Peyer's patch (tissue), 4 donors: ENCODE measurements around the gene CHIA.
"Not testable (repeated sequence)": the region's sequence is repeated elsewhere in the genome, so short reads cannot be mapped to it uniquely, and the experiment has no call there.

ENCODE experiments used
- CTCF ChIP-seq, 6 experiments: fragments of 450-650 bp in 4 of 6; fragments of 200-600 bp in 2 of 6; sonication (generic) in 1 of 6; IDR thresholded peaks; one replicate each; pipeline ENCODE4 v1.5.1; 2017 to 2019; ENCODE audit warnings: antibody characterized with exemption in 6 of 6, mild to moderate bottlenecking in 3 of 6, moderate library complexity in 1 of 6
- POLR2A ChIP-seq, 2 donors: fragments of 450-650 bp; IDR thresholded peaks; one replicate each; pipeline ENCODE4 v1.5.1; 2017; ENCODE audit warnings: antibody characterized with exemption in 2 of 2, mild to moderate bottlenecking in 2 of 2, moderate library complexity in 2 of 2

- TF ChIP-seq POLR2A, CTCF (IDR thresholded peaks at IDR 0.05): not testable (repeated sequence)
Observed at GRCh38 chr1:111360257-111360656, 69.6 kb downstream of the CHIA start.
